H1 (cell line): ENCODE measurements around the gene VPS26A. TPM values are rescaled to one million over a fixed set of nuclear protein-coding genes. Genes with fewer than 3 reads are reported as not detected.

Experiments used
- CTCF ChIA-PET: fragments of 300-600 bp; sonication (Branson Sonifier 250); formaldehyde crosslinking; loops from one replicate; lab custom pipeline; 2021; ENCODE audit not compliant: partially characterized antibody; lab: Charles Lee
- POLR2A ChIA-PET: fragments of 300-600 bp; sonication (Branson Sonifier 250); formaldehyde crosslinking; loops from one replicate; lab custom pipeline; 2021; ENCODE audit warnings: inconsistent platforms; ENCODE audit not compliant: partially characterized antibody; lab: Charles Lee
- DNase-seq, 2 experiments: peaks; one replicate each; pipeline versions ENCODE4 v3.0.0 to v3.0.0-alpha.2; 2010 to 2022; ENCODE audit warnings: low spot score in 2 of 2, low read depth in 1 of 2, mixed read lengths in 1 of 2
- FAIRE-seq: peaks from 2 replicates; lab custom pipeline; 2011; peaks lifted over from hg19 to GRCh38; lab: Jason Lieb, UNC
- H2AFZ ChIP-seq: 2 replicates; pipeline ENCODE4 v1.8.1; 2012; ENCODE audit warnings: low read length, inconsistent platforms
- H2AK5ac ChIP-seq: 2 replicates; pipeline ENCODE4 v1.6.1; 2013; ENCODE audit warnings: low read depth, low read length
- H2BK120ac ChIP-seq: replicated peaks from 2 replicates; pipeline ENCODE3; 2013; ENCODE audit warnings: low read depth, low read length, inconsistent platforms
- H2BK12ac ChIP-seq: 2 replicates; pipeline ENCODE4 v1.6.1; 2013; ENCODE audit warnings: low read depth, low read length
- H2BK15ac ChIP-seq: 2 replicates; pipeline ENCODE4 v1.6.1; 2013; ENCODE audit warnings: low read length
- H2BK20ac ChIP-seq: 2 replicates; pipeline ENCODE4 v1.6.1; 2013; ENCODE audit warnings: low read length
- H2BK5ac ChIP-seq: 2 replicates; pipeline ENCODE4 v1.6.1; 2013; ENCODE audit warnings: low read depth, low read length
- H3K14ac ChIP-seq: 2 replicates; pipeline ENCODE4 v1.6.1; 2013; ENCODE audit warnings: inconsistent platforms; ENCODE audit not compliant: insufficient read length
- H3K18ac ChIP-seq: 2 replicates; pipeline ENCODE4 v1.6.1; 2013; ENCODE audit warnings: low read length; ENCODE audit errors: extremely low read depth
- H3K23ac ChIP-seq: 2 replicates; pipeline ENCODE4 v1.6.1; 2013; ENCODE audit warnings: inconsistent platforms; ENCODE audit not compliant: insufficient read length
- H3K23me2 ChIP-seq: 2 replicates; pipeline ENCODE4 v1.6.1; 2013; ENCODE audit warnings: low read depth, low read length
- H3K27ac ChIP-seq: 2 replicates; pipeline ENCODE4 v1.6.1; 2011; ENCODE audit warnings: low read depth, low read length, inconsistent platforms
- H3K27me3 ChIP-seq, 4 experiments: replicated peaks in 1 of 4; 1 replicate in 1 of 4; 2 replicates in 3 of 4; pipeline versions ENCODE4 v1.6.1 to v1.8.1; 2011 to 2013; ENCODE audit warnings: low read length in 3 of 4, mild to moderate bottlenecking in 3 of 4, inconsistent platforms in 2 of 4, mixed read lengths in 2 of 4, moderate library complexity in 1 of 4; ENCODE audit not compliant: control insufficient read depth in 3 of 4, insufficient read depth in 3 of 4; ENCODE audit errors: extremely low read depth in 1 of 4
- H3K36me3 ChIP-seq, 4 experiments: 2 replicates each; pipeline versions ENCODE4 v1.6.1 to v1.8.1; 2011 to 2013; ENCODE audit warnings: mild to moderate bottlenecking in 4 of 4, low read length in 3 of 4, moderate library complexity in 2 of 4, control low read depth in 1 of 4, inconsistent platforms in 1 of 4; ENCODE audit not compliant: insufficient read depth in 4 of 4, control insufficient read depth in 2 of 4
- H3K4ac ChIP-seq: replicated peaks from 2 replicates; pipeline ENCODE3; 2013; ENCODE audit warnings: low read length, low read depth, mixed read lengths, inconsistent platforms; ENCODE audit not compliant: insufficient read length
- H3K4me1 ChIP-seq, 4 experiments: replicated peaks in 1 of 4; 1 replicate in 1 of 4; 2 replicates in 3 of 4; pipeline versions ENCODE4 v1.6.1 to v1.8.1; 2011 to 2013; ENCODE audit warnings: low read length in 3 of 4, inconsistent platforms in 2 of 4, mixed read lengths in 1 of 4; ENCODE audit not compliant: insufficient read depth in 4 of 4, control insufficient read depth in 3 of 4
- H3K4me2 ChIP-seq, 2 experiments: 2 replicates each; pipeline versions ENCODE4 v1.6.1 to v1.8.1; 2011 to 2013; ENCODE audit warnings: low read depth in 2 of 2, low read length in 2 of 2, control low read depth in 1 of 2, inconsistent platforms in 1 of 2, mild to moderate bottlenecking in 1 of 2; ENCODE audit not compliant: insufficient read depth in 1 of 2
- H3K4me3 ChIP-seq, 4 experiments: fragments of 200-600, 300-600 bp in 1 of 4; sonication (generic), shearing (Covaris generic), sonication (Bioruptor Twin) in 1 of 4; 2 replicates each; pipeline versions ENCODE4 v1.5.1 to v1.8.1; 2011 to 2016; ENCODE audit warnings: low read length in 4 of 4, low read depth in 3 of 4, control low read depth in 2 of 4, inconsistent platforms in 2 of 4, mild to moderate bottlenecking in 2 of 4, mixed read lengths in 1 of 4, moderate library complexity in 1 of 4; ENCODE audit not compliant: insufficient read depth in 2 of 4; ENCODE audit errors: extremely low read depth in 1 of 4
- H3K56ac ChIP-seq: replicated peaks from 2 replicates; pipeline ENCODE3; 2013; ENCODE audit warnings: low read depth, mild to moderate bottlenecking, mixed read lengths, low read length, inconsistent platforms; ENCODE audit not compliant: insufficient read length
- H3K79me1 ChIP-seq: 2 replicates; pipeline ENCODE4 v1.6.1; 2013; ENCODE audit warnings: low read depth, low read length, control low read depth
- H3K79me2 ChIP-seq, 2 experiments: 2 replicates each; pipeline versions ENCODE4 v1.6.1 to v1.8.1; 2012 to 2013; ENCODE audit warnings: low read length in 2 of 2, mild to moderate bottlenecking in 2 of 2, inconsistent platforms in 1 of 2; ENCODE audit not compliant: insufficient read depth in 2 of 2, control insufficient read depth in 1 of 2
- H3K9ac ChIP-seq, 4 experiments: replicated peaks in 1 of 4; 1 replicate in 1 of 4; 2 replicates in 3 of 4; pipeline versions ENCODE4 v1.6.1 to v1.8.1; 2011 to 2013; ENCODE audit warnings: low read depth in 3 of 4, low read length in 3 of 4, control low read depth in 2 of 4, mild to moderate bottlenecking in 2 of 4, moderate library complexity in 2 of 4, inconsistent platforms in 1 of 4; ENCODE audit errors: extremely low read depth in 1 of 4
- H3K9me3 ChIP-seq, 2 experiments: 2 replicates each; pipeline versions ENCODE4 v1.6.1 to v1.8.1; 2012 to 2013; ENCODE audit warnings: mild to moderate bottlenecking in 2 of 2, moderate library complexity in 2 of 2, control low read depth in 1 of 2, inconsistent platforms in 1 of 2, low read depth in 1 of 2, low read length in 1 of 2, mixed read lengths in 1 of 2; ENCODE audit not compliant: insufficient read depth in 2 of 2
- H4K20me1 ChIP-seq, 2 experiments: replicated peaks in 1 of 2; 2 replicates each; pipeline versions ENCODE3 to v1.8.1; 2011 to 2013; ENCODE audit warnings: inconsistent platforms in 2 of 2, low read length in 2 of 2, mild to moderate bottlenecking in 1 of 2; ENCODE audit not compliant: insufficient read depth in 2 of 2, control insufficient read depth in 1 of 2
- H4K5ac ChIP-seq: 2 replicates; pipeline ENCODE4 v1.6.1; 2013; ENCODE audit warnings: low read length, low read depth, mixed read lengths, inconsistent platforms; ENCODE audit not compliant: insufficient read length
- H4K8ac ChIP-seq: 2 replicates; pipeline ENCODE4 v1.8.0; 2013; ENCODE audit warnings: mild to moderate bottlenecking, moderate library complexity, low read length, inconsistent platforms; ENCODE audit not compliant: insufficient read depth; ENCODE audit errors: extremely low read depth
- H4K91ac ChIP-seq: replicated peaks from 2 replicates; pipeline ENCODE3; 2013; ENCODE audit warnings: low read length, mixed read lengths, inconsistent platforms; ENCODE audit not compliant: insufficient read length
- EGR1 ChIP-seq: IDR thresholded peaks from 2 replicates; pipeline ENCODE4 v1.6.1; 2011; ENCODE audit warnings: low read depth, low read length, borderline replicate concordance
- KDM4A ChIP-seq: IDR thresholded peaks from one replicate; pipeline ENCODE4 v1.7.1; 2012; ENCODE audit warnings: low read depth, mild to moderate bottlenecking, moderate library complexity, low read length, inconsistent platforms; ENCODE audit not compliant: severe bottlenecking
- NANOG ChIP-seq: IDR thresholded peaks from 2 replicates; pipeline ENCODE4 v1.6.1; 2011; ENCODE audit warnings: low read length, low read depth, mild to moderate bottlenecking, inconsistent platforms; ENCODE audit not compliant: insufficient read depth, poor library complexity, severe bottlenecking
- PHF8 ChIP-seq: fragments of 200-600 bp; sonication (generic); conservative IDR thresholded peaks from 2 replicates; pipeline ENCODE4 v1.7.1; 2012; ENCODE audit warnings: low read depth, mild to moderate bottlenecking, inconsistent platforms, low read length, moderate library complexity
- RAD21 ChIP-seq, 2 experiments: IDR thresholded peaks in 1 of 2; conservative IDR thresholded peaks in 1 of 2; 2 replicates each; pipeline ENCODE4 v1.6.1; 2011; ENCODE audit warnings: low read depth in 2 of 2, low read length in 2 of 2, improper control_type of control experiment in 1 of 2, inconsistent platforms in 1 of 2, mild to moderate bottlenecking in 1 of 2, moderate library complexity in 1 of 2
- SIN3A ChIP-seq, 2 experiments: IDR thresholded peaks in 1 of 2; conservative IDR thresholded peaks in 1 of 2; 2 replicates each; pipeline ENCODE4 v1.6.1; 2011 to 2012; ENCODE audit warnings: low read length in 2 of 2, improper control_type of control experiment in 1 of 2, low read depth in 1 of 2, mild to moderate bottlenecking in 1 of 2
- WGBS, 2 experiments: shearing (Covaris generic) in 1 of 2; methylation state at CpG; one replicate each; pipeline versions ENCODE4 v1.1.6 to v1.1.7; 2013 to 2015; ENCODE audit warnings: low lambda C conversion rate in 2 of 2, mixed read lengths in 2 of 2, inconsistent platforms in 1 of 2, low coverage in 1 of 2, missing lambda C conversion rate in 1 of 2; ENCODE audit not compliant: insufficient replicate concordance in 2 of 2, insufficient coverage in 1 of 2, insufficient read length in 1 of 2; ENCODE audit errors: extremely low coverage in 1 of 2, missing lambda C conversion rate in 1 of 2; 5-methylcytosine and 5-hydroxymethylcytosine counted together
- polyA plus RNA-seq, 7 experiments: library from polyadenylated mRNA; depleted of rRNA in 3 of 7; stranded (reverse) in 5 of 7; unstranded in 2 of 7; fragments of >200 nt in 5 of 7; fragments of 200-250 nt in 2 of 7; gene quantifications; 1 replicate in 5 of 7; 2 replicates in 1 of 7; 4 replicates in 1 of 7; pipeline versions ENCODE4 v1.2.1 to v1.2.3, GENCODE V29; 2011 to 2013; ENCODE audit warnings: missing spikeins in 2 of 7, mixed read lengths in 2 of 7
- total RNA-seq: library from RNA; stranded (reverse); fragmentation: NEBNext Ultra II Directional; extraction: Animal tissue kit (Norgen Biotek cat#: 25700); gene quantifications from 2 replicates; pipeline ENCODE4 v1.2.1, GENCODE V29; 2021
- TF ChIP-seq, protein P1 (sequence below), 3 experiments: IDR thresholded peaks; 1 replicate in 2 of 3; 2 replicates in 1 of 3; pipeline versions ENCODE4 v1.5.1 to v1.6.1; 2011; ENCODE audit warnings: low read length in 3 of 3, mild to moderate bottlenecking in 3 of 3, inconsistent platforms in 2 of 3, low read depth in 1 of 3, moderate library complexity in 1 of 3; ENCODE audit not compliant: insufficient read depth in 1 of 3; ENCODE audit errors: control extremely low read depth in 1 of 3

Gene VPS26A
- total and polyA plus RNA-seq, 2 of the 8 experiments (the other 6 are each of a cell fraction or from before 2014, with no cell fraction given): 10.7 to 44.8 TPM

GRCh38 chr10:69124563-69125268 is 738 bp downstream of the VPS26A start:
- H3K4me3 ChIP-seq: peak overlapping the region; percentile 74 to 84 (median 80)
- H4K20me1 ChIP-seq: peaks cover under 1 to 1% of the 10 kb centered on the region in 2 experiments
- peaks cover 0 to 49% of the 10 kb centered on the region in 2 experiments; a peak in 2 of 4 replicates for H3K79me2 ChIP-seq
- POLR2A ChIA-PET: interaction anchor here (0.9 to 2.1 kb wide), 6 partner anchors 20 to 225 kb away, joined by 3 to 6 read pairs (median 4); partner anchors contain the start of gene SUPV3L1
- FAIRE-seq (no peak), DNase-seq (peak in 1 of 2 experiments; percentile 55)
- no peak overlapping the region for H3K56ac ChIP-seq
- no peak overlapping the region for H2BK15ac ChIP-seq
- H2BK5ac ChIP-seq: peak overlapping the region; percentile 85
- H2BK120ac ChIP-seq: no peak overlapping the region
- no peak overlapping the region for H3K18ac ChIP-seq
- no peaks in the 10 kb centered on the region for H3K79me1 ChIP-seq
- peak overlapping the region; percentile 56; the same call in 1 of the 2 replicates for H3K27ac ChIP-seq
- CTCF ChIA-PET: interaction anchor here (0.5 to 1.0 kb wide), 2 partner anchors 33 to 60 kb away, joined by 3 read pairs; no protein-coding TSS in a partner anchor
- H3K9ac ChIP-seq: peak overlapping the region; percentile 29 to 78 (median 74); a peak in 6 of 7 replicates
- H3K23me2 ChIP-seq: no peaks in the 10 kb centered on the region
- H2AFZ ChIP-seq: 0 out of 2 replicates have a peak overlapping the region, but pooled peaks have one; percentile 11
- H3K14ac ChIP-seq: no peak overlapping the region
- no peaks in the 10 kb centered on the region for H3K36me3 ChIP-seq
- no peak overlapping the region for H2AK5ac ChIP-seq
- H4K5ac ChIP-seq: no peak overlapping the region
- H3K4me2 ChIP-seq: peak overlapping the region; percentile 53 to 70
- H2BK20ac ChIP-seq: no peak overlapping the region
- WGBS, 2 experiments: 2% methylated on average over 26 of the region's 26 CpGs; no CpG with 5 or more reads in 1 of the 2 experiments
- peak overlapping the region; percentile 90; the same call in 1 of the 2 replicates for H4K8ac ChIP-seq
- no peaks in the 10 kb centered on the region for H3K9me3 ChIP-seq
- H2BK12ac ChIP-seq: no peak overlapping the region
- peak overlapping the region; percentile 59 for H3K4ac ChIP-seq
- no peak overlapping the region for H4K91ac ChIP-seq
- no peak overlapping the region for H3K23ac ChIP-seq
- H3K27me3 ChIP-seq: no peaks in the 10 kb centered on the region
- H3K4me1 ChIP-seq: no peaks in the 10 kb centered on the region
- TF ChIP-seq, protein P1, sequence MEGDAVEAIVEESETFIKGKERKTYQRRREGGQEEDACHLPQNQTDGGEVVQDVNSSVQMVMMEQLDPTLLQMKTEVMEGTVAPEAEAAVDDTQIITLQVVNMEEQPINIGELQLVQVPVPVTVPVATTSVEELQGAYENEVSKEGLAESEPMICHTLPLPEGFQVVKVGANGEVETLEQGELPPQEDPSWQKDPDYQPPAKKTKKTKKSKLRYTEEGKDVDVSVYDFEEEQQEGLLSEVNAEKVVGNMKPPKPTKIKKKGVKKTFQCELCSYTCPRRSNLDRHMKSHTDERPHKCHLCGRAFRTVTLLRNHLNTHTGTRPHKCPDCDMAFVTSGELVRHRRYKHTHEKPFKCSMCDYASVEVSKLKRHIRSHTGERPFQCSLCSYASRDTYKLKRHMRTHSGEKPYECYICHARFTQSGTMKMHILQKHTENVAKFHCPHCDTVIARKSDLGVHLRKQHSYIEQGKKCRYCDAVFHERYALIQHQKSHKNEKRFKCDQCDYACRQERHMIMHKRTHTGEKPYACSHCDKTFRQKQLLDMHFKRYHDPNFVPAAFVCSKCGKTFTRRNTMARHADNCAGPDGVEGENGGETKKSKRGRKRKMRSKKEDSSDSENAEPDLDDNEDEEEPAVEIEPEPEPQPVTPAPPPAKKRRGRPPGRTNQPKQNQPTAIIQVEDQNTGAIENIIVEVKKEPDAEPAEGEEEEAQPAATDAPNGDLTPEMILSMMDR (IDR thresholded peaks at IDR 0.05; ENCODE audit: control extremely low read depth in 1 of 3, insufficient read depth in 1 of 3, low read depth in 1 of 3, low read length in 3 of 3): no peak
- TF ChIP-seq PHF8: no peak
- TF ChIP-seq SIN3A (conservative IDR thresholded peaks at IDR 0.05 in 1 of 2, IDR thresholded peaks at IDR 0.05 in 1 of 2; ENCODE audit: low read depth in 1 of 2, low read length in 2 of 2): 0 out of 4 replicates have a peak, but pooled peaks of 1 of the 2 experiments have one; percentile 0
- TF ChIP-seq RAD21 (IDR thresholded peaks at IDR 0.05 in 1 of 2, conservative IDR thresholded peaks at IDR 0.05 in 1 of 2; ENCODE audit: low read depth in 2 of 2, low read length in 2 of 2): no peak
- no peak for TF ChIP-seq NANOG
- peak; percentile 4 for TF ChIP-seq KDM4A
- TF ChIP-seq EGR1: no peak
